Erythroblast (primary cell): ENCODE data around the gene VPS26B.

ENCODE experiments used
- GATA1 ChIP-seq: IDR thresholded peaks from 2 replicates; pipeline ENCODE4 v1.6.1; 2011; ENCODE audit warnings: low read depth, mild to moderate bottlenecking, control low read depth, low read length, moderate library complexity
- POLR2A ChIP-seq: IDR thresholded peaks from 2 replicates; pipeline ENCODE4 v1.6.1; 2011; ENCODE audit warnings: mild to moderate bottlenecking, low read length

GRCh38 chr11:134181707-134182106 is 42.8 kb upstream of the VPS26B start:
- no peak for TF ChIP-seq POLR2A
- TF ChIP-seq GATA1, result no peak
